ENCODE data around the gene PLEKHG7.

Gene PLEKHG7

DNA sequence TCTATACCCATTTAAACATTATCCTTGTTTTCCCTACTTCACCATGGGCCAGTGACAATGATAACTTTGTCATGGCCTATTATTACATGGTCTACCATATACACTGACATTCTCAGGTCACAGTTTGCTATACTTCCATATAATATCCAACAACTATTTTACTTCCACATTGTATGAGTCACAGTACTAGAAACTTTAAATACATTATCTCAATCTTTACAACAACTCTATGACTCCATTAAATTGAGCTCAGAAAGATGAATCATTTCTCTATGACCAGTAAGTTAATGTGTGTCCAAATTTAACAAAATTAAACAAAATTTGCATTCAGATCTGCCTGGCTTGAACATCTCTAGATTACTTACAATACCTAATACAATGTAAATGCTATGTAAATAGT is 93.9 kb downstream of the PLEKHG7 start:
- no peak overlapping the region for H3K4me3 ChIP-seq (ENCODE audit: low read depth, low read length)
- no peak overlapping the region for H3K27ac ChIP-seq (ENCODE audit: low read depth, low read length)

DNA sequence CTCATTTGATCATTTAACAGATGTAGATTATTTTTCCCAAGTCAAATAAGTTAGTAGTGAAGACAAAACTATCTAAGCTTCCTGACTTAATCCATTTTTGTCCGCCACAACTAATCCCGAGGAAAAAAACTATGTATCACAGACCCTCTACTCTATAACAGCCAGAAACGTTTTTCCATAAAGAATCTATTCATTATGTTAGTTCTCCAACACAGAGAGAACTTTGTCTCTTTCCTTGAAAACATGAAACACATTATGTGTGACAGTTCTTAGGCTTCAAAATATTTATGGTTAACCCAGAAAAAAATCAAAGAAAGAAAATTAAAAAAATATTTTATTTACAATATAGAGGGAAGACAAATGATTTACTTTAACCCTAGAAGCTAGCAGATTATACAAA is 100.1 kb downstream of the PLEKHG7 start:
- Histone ChIP-seq H3K4me3 (ENCODE audit: low read depth, low read length) (no peak overlapping the region), H3K27ac (ENCODE audit: low read depth, low read length) (no peak overlapping the region), H2AFZ (ENCODE audit: low read length, unreplicated experiment) (no peak overlapping the region), H3K79me2 (ENCODE audit: control insufficient read depth, insufficient read depth, low read length, unreplicated experiment) (no peaks in the 10 kb centered on the region), H3K36me3 (ENCODE audit: insufficient read depth, low read length) (peaks cover 16% of the 10 kb centered on the region), H3K4me1 (ENCODE audit: control insufficient read depth, insufficient read depth, low read length, unreplicated experiment) (no peaks in the 10 kb centered on the region), H3K27me3 (ENCODE audit: insufficient read depth, low read length) (no peaks in the 10 kb centered on the region)

More for the DNA sequence above, 93.9 kb downstream of the PLEKHG7 start:
- Histone ChIP-seq H3K27me3 (ENCODE audit: insufficient read depth, low read length) (no peaks in the 10 kb centered on the region), H3K36me3 (ENCODE audit: insufficient read depth, low read length) (peaks cover 31% of the 10 kb centered on the region), H3K79me2 (ENCODE audit: control insufficient read depth, insufficient read depth, low read length, unreplicated experiment) (no peaks in the 10 kb centered on the region), H2AFZ (ENCODE audit: low read length, unreplicated experiment) (no peak overlapping the region), H3K4me1 (ENCODE audit: control insufficient read depth, insufficient read depth, low read length, unreplicated experiment) (no peaks in the 10 kb centered on the region)

DNA sequence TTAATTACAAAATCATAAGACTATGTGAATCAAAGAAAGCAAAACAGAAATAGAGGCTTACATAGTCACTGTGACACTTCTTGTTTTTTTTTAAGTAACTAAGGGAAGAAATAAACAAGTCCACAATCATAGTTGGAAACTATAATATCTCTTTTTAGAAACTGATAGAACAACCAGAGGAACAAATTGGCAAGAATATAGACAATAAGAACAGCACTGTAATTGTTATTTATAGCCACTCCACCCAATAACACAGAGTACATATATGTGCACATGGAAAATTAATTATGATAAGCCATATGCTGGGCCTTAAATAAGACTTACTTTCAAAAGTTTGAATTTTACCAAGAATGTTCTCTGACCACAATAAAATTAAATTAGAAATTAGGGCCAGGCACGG is 101.1 kb downstream of the PLEKHG7 start:
- H3K79me2 ChIP-seq (ENCODE audit: control insufficient read depth, insufficient read depth, low read length, unreplicated experiment): no peaks in the 10 kb centered on the region
- H2AFZ ChIP-seq (ENCODE audit: low read length, unreplicated experiment): no peak overlapping the region
- H3K4me1 ChIP-seq (ENCODE audit: control insufficient read depth, insufficient read depth, low read length, unreplicated experiment): no peaks in the 10 kb centered on the region
- H3K27ac ChIP-seq (ENCODE audit: low read depth, low read length): no peak overlapping the region
- no peaks in the 10 kb centered on the region for H3K27me3 ChIP-seq (ENCODE audit: insufficient read depth, low read length)
- H3K36me3 ChIP-seq (ENCODE audit: insufficient read depth, low read length): peaks cover 22% of the 10 kb centered on the region
- no peak overlapping the region for H3K4me3 ChIP-seq (ENCODE audit: low read depth, low read length)

DNA sequence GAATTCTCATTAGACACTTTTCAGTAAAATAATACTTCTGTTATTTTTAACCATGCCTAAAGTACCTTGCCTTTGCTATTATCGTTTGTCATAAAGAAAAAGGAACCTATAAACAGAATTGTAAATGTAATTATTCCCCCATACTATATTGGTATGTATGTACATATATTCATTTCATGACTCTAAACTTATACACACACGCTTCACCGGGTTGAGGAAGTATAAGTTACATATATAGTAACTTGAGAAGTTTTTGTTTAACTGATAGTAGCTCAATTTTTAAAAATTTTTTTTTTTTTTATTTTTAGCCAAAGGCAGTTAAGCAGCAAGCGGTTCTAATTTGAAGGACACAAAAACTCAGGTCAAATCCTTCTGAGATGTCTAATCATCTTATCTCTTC is 107.6 kb downstream of the PLEKHG7 start:
- H3K27me3 ChIP-seq (ENCODE audit: insufficient read depth, low read length): no peaks in the 10 kb centered on the region
- H3K79me2 ChIP-seq (ENCODE audit: control insufficient read depth, insufficient read depth, low read length, unreplicated experiment): no peaks in the 10 kb centered on the region
- no peak overlapping the region for H3K27ac ChIP-seq (ENCODE audit: low read depth, low read length)
- H2AFZ ChIP-seq (ENCODE audit: low read length, unreplicated experiment): no peak overlapping the region
- H3K4me1 ChIP-seq (ENCODE audit: control insufficient read depth, insufficient read depth, low read length, unreplicated experiment): no peaks in the 10 kb centered on the region
- no peak overlapping the region for H3K4me3 ChIP-seq (ENCODE audit: low read depth, low read length)
- peaks cover 18% of the 10 kb centered on the region for H3K36me3 ChIP-seq (ENCODE audit: insufficient read depth, low read length)

DNA sequence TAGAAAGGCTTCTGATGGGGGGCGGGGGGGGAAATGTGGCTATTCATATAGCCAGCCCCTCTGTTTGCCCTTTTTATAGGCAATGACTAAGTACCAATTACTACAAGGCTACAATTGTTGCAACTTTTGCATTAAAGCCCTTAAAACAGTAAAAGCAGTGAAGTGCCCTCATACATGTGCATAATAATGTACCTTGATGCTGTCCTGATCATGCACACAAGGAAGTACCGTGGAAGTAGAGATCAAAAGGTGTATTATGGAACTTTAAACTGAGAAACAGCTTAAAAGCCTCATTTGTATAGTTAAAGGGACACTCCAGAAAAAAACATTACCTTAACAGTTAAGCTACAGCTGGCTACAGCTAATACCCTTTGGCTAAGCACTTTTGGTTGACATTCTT is 111.8 kb downstream of the PLEKHG7 start:
- no peak overlapping the region for H2AFZ ChIP-seq (ENCODE audit: low read length, unreplicated experiment)
- peaks cover 22% of the 10 kb centered on the region for H3K36me3 ChIP-seq (ENCODE audit: insufficient read depth, low read length)
- no peak overlapping the region for H3K4me3 ChIP-seq (ENCODE audit: low read depth, low read length)
- H3K4me1 ChIP-seq (ENCODE audit: control insufficient read depth, insufficient read depth, low read length, unreplicated experiment): no peaks in the 10 kb centered on the region
- no peaks in the 10 kb centered on the region for H3K27me3 ChIP-seq (ENCODE audit: insufficient read depth, low read length)
- no peak overlapping the region for H3K27ac ChIP-seq (ENCODE audit: low read depth, low read length)
- H3K79me2 ChIP-seq (ENCODE audit: control insufficient read depth, insufficient read depth, low read length, unreplicated experiment): no peaks in the 10 kb centered on the region

DNA sequence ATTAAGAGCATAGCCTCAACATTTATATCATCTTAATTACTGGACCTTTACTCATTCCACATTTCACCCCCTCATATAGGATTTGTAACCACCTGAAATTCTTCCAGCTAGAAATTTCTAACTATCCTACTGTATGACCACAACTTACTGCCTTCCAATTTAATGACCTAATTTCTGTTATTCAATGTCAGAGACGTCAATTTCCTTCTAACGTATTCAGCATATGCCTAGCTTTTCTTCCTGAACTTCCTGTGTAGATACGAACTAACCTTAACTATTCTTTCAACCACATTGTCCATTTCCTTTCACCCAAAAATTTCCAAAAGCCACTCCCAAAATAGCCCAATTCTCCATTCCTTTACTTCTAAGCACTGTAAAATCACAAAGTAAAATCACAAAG is 118.4 kb downstream of the PLEKHG7 start:
- H2AFZ ChIP-seq (ENCODE audit: low read length, unreplicated experiment): no peak overlapping the region
- H3K4me1 ChIP-seq (ENCODE audit: control insufficient read depth, insufficient read depth, low read length, unreplicated experiment): no peaks in the 10 kb centered on the region
- H3K27ac ChIP-seq (ENCODE audit: low read depth, low read length): no peak overlapping the region
- H3K27me3 ChIP-seq (ENCODE audit: insufficient read depth, low read length): no peaks in the 10 kb centered on the region
- peaks cover 33% of the 10 kb centered on the region for H3K36me3 ChIP-seq (ENCODE audit: insufficient read depth, low read length)
- no peak overlapping the region for H3K4me3 ChIP-seq (ENCODE audit: low read depth, low read length)
- no peaks in the 10 kb centered on the region for H3K79me2 ChIP-seq (ENCODE audit: control insufficient read depth, insufficient read depth, low read length, unreplicated experiment)
